ENCODE data around the gene BMF.
"Not testable (repeated sequence)": the region's sequence is repeated elsewhere in the genome, so short reads cannot be mapped to it uniquely, and the experiment has no call there.

BMF gene, protein sequence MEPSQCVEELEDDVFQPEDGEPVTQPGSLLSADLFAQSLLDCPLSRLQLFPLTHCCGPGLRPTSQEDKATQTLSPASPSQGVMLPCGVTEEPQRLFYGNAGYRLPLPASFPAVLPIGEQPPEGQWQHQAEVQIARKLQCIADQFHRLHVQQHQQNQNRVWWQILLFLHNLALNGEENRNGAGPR

DNA sequence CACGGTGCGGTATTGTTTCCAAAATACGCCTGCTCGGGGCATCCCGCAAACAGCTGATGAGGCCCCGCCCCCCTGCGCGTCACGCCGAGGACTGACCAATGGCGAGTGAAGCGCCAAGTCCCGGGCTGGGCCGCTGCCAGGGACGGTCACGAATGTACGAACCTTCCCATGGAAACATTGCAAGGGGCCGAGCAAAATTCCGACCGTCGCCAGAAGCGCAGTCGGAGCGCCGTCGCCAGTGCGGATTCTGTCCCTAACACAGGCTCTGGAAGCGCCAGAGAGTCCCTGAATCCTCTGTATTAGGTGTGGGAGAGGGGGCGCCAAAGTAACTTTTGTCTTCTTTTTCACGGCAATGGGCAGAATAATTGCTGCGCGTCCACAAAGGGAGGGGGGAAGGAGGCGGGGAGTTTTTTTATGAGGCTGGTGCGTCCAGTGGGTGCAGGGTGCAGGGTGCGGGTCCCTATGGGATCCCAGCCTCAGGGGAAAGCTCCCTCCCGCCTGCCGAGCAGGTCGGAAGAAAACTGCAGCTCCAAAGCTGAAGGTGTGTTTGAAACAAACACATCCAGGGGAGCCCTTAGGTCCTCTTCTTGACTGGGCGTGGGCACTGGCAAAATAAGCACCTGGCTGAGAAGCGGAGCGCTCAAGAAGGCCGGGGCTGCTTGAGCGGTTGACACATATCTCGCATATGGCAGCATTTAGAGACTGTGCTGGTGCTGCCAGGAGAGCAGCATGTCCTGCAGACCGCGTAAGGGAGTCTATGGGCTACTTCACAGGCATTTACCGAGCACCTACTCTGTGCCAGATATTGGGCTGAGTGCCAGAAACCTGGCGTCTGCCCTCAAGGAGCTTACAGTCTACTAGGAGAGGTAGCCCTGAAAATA is at the start of gene BMF:
TSS of gene BMF (minus strand) at position 25 of the 881 bp plus-strand sequence. CDS start 2,793 bp downstream, outside the sequence.
- DNase-seq, result peak; percentile 86

DNA sequence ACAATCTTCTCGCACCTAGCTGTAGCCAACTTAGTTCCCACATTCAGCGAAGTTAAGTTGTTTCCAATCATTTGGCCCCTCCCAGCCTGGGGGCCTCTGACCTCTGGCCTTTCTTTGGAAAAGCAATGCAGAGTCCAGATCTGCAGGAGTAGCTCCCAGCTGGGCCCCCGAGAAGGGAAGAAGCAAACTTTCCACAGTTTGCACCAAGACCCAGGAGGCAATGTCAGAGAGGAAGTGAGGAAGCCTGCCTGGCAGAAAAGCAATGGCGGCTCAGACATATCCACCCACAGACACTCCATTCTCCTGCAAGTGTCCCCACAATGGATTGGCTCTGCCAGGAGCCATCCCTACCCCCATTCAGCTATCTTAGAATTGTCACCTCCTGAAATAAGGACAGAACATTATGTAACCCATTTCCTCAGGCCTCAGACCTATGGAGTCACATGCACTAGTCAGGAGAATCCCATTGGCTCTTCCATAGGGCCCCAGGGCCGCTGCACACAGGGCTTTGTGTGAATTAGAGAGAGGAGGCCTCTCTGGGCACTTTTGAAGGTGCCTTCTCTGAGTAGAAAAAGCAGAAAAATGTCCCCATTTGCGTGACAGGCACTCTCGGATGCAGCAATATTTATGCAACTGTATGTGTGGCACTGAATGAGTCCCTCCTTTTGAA is 49.2 kb upstream of the BMF start:
- DNase-seq, result no peak

DNA sequence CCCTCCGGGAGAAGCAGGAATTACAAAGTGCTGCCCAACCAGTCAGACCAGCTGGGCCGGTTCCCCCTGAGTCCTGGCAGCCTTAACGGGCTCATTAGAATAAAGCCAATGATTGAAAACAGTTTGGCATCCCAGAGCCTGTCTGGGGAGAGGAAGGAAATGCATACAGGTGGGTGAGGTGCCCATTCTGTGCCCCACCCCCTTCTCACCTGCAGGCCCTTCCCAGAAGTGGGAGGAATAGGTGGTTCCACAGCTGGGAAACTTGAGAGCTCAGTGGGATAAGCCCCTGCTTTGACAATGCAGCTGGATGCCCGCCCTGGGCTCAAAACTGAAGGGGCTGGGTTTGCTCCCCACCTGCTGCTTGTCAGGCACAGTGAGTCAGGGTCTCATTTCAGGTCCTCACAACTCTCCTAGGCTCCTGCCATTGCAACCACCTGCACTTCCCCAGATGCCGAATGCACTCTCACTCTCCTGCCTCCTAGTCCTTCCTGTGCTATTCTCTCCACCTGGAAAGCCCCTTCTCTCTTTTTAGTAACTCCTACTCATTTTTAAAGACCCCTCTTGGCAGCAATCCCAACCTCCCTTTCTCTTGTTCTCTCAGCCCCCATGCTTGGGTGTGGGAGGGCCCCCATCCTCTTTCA is 46.7 kb upstream of the BMF start:
- DNase-seq, result no peak

DNA sequence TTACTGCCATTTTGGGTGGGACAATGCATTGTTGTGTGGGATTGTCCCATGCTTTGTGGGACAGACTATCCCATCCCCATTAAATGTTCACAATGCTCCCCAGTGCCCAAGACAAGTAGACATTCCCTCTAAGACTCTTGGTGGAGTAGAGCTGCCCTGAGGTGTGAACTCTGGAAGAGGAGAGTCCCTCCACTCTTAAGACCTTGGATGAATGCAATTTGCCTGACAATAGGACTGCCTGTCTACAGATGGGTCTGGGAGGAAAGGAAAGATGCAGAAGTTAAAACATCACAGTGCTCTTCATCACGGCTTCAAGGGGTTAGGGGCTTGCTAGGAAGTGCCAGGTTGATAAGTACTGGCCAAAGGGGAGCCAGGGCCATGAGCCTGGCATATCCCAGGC is 46.1 kb upstream of the BMF start:
- not testable (repeated sequence) for DNase-seq

DNA sequence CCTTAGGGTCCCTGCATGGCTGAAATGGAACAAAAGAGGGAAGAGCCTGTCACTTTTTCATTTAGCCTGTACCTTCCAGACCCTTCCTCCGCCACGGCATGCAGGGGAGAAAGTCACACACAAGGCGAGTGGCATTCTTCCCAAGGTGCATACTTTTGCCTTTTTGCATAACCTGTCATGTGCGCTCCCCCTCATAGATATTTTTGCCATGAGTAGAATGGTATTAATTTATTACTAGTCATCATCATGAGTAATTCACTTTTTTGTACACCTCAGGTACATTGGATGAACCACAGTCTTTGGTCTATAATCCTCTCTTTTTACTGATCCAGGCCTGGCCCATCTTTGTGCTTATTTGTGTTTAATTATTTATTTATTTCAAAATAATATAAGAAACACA is 43.3 kb upstream of the BMF start:
- DNase-seq, result no peak

DNA sequence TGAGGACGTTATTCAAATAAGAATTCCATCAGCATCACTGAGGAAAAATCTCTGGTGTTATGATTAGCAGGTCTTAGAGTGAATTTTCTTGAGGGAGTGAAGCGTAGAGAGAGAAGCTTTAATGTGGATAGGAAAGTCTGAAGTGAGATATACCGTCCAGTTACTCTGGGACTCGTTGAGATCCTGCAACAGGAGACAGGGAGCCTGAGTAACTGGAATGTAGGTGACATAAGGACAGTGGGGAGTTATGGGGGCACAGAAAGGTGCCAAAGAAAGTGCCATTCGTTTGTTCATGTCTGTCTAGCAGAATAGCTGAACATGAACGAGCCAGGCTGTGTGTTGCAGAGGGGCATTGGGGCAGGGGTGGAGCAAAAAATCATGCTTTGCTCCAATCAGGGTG is 42.8 kb upstream of the BMF start:
- no peak for DNase-seq

DNA sequence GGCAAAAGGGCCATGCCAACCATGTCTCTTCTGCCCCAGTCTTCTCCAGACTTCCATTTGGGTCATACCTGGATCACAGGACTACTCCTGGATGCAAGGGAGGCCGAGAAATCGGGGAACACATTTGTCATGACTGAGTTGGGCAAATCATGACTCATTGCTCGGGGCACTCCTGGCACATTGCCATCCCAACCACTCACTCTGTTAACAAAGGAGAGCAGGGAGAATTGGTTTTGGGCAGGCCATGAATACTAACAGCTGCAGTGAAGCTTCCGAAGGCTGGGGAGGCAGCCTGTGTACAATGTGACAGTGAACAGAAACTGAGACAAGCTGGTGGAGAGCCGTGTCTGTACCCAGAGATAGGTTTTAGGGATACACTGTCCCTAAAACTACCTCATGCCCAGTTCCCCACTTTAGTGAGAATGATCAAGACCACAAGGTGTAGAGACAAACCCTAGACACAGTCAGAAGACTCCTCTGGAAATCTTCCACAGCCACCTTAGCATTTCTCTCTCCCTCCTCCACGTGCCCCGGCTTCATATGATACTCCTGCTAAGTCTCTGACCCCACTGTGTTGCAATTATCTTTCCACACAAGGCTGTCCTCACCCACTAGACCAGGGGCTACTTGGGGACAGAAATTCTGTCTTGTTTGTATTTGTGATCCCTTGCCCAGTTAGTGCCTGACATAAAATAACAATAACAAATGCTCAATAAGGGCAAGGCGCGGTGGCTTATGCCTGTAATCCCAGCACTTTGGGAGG is 41.7 kb upstream of the BMF start:
- no peak for DNase-seq

DNA sequence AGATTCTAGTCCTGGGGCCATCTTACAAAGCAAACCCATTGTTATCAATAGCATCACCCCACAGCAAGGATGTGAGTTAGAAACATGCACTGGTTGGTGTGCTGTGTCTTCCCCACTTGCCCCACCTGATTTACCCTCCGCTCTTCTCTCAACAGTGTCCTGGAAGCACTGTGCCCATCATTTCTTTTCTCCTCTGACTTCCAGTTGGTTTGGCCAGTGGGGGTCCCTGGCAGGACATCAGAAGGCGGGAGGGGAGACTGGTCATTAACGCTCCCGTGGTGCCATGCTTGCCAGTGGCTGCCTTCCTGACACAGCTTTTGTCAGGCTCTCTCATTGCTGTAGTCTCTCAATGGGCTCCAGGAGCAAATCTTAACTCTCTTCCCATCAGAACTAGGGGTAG is 40.7 kb upstream of the BMF start:
- no peak for DNase-seq

DNA sequence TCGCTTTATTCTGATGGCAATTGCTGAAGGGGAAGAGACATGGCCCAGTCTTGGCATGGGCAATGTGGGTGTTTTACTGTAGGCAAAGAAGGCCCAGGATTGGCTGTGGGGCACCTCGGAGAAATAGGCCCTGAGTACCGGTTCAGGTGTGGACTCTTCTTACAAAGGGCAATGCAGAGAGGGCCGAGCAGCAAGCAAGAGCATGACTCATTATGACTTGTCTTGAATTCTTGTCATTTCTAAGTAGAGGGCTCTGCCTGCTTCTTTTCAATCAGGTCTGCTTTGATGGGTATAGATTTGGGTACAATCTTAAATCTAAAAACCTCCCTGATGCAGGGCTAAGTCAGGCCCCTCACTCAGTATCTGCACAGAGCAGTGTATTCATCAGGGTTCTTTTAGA is 37.4 kb upstream of the BMF start:
- DNase-seq, result no peak

DNA sequence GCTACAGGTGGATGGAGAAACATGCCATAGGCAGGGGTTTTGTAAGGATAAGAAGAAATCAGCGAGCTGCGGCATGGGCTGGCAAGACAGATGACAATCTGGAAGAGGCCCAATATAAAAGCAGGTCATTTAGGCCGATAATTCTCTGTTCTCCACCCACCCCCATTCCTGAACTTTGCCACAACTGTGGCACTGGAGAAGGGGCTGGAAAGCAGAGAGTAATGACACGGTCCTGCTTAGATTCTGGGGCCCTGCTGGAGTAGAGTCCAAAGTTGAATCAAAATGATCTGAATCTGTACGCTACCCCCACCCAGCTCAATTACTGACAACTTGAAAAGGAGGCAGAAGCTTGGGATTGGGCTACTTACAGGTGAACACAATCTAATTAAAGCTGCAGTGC is 33.7 kb upstream of the BMF start:
- no peak for DNase-seq

DNA sequence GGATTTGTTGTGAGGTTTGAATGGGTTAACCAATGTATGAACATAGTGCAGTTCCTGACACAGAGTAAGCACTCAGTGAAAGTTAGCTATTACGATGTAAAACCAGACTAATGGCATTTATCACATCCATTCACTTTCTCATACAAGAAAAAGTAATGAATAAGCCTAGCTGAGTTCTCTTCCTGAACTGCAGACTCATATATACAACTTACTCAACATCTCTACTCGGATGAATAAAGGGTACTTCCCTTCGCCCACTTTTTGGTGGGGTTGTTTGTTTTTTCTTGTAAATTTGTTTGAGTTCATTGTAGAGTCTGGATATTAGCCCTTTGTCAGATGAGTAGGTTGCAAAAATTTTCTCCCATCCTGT is 29.5 kb upstream of the BMF start:
- DNase-seq, result not testable (repeated sequence)

DNA sequence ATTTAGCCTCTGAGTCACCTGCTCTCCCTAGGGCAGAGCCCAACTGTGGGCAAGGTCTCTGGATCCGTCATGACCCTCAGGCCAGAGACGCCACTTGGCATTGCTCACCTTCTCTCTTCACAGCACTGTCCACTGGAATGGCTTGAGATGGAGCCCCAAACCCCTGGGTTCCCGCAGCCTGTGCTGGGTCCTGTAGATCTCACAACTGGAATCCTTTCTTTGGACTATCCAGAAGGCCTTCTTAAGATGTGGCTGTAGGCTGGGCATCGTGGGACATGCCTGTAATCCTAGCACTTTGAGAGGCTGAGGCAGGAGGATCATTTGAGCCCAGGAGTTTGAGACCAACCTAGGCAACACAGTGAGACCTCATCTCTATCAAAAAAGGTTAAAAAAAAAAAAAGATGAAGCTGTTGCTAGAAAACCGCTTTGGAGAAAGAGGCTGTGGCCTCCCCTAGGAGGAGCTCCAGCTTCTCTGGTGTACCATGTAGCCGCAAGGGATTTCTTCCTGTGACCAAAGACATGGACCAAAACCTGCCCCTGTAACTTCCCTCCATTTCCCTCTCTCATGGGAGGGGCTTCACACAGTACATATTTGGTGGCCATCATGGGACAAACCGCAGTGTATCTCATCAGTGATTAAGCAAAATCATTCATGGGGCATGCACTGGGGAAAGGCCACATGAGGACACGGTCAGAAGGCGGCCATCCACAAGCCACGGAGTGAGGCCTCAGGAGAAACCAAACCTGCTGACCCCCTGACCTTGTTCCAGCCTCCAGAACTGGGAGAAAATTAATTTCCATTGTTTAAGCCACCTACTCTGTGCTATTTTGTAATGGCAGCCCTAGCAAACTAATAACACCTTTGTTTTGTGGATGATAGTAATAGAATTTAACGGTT is 28.9 kb upstream of the BMF start:
- no peak for DNase-seq

DNA sequence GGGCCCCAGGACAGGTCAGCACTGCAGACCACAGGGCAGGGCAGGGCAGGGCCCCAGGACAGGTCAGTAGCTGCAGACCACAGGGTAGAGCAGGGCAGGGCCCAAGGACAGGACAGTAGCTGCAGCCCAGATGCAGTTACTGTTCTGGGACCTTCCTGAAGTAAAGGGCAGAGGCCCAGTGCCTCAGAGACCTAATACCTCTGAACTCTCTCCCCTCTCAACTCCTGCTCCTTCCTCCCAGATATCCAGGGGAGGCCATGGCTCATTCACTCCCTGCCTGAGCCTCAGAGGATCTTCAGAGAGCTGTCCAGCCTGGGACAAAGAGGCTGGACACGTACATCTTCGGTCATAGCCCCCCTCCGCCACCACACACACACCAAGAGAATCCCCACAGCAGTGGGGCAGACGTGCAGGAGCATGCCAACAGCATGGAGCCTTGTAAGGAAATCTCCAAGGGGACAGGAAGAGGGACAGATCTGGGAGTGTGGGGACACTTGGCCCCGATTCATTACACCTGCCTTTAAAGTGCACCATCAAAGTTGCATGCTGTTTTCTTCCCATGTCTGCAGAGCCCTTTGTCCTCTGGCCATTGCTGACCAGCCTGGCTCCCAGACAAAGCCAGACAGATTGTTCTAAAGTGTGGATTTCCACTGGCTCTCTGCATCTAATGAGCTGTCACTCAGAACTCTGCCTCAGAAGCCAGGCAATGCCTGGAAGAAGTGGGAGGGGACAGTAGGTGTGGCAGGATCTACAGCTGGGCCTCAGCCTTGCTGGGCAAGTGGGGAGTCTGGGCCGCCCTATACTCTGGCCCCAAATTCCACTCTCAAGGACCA is 28.0 kb upstream of the BMF start:
- DNase-seq, result no peak

DNA sequence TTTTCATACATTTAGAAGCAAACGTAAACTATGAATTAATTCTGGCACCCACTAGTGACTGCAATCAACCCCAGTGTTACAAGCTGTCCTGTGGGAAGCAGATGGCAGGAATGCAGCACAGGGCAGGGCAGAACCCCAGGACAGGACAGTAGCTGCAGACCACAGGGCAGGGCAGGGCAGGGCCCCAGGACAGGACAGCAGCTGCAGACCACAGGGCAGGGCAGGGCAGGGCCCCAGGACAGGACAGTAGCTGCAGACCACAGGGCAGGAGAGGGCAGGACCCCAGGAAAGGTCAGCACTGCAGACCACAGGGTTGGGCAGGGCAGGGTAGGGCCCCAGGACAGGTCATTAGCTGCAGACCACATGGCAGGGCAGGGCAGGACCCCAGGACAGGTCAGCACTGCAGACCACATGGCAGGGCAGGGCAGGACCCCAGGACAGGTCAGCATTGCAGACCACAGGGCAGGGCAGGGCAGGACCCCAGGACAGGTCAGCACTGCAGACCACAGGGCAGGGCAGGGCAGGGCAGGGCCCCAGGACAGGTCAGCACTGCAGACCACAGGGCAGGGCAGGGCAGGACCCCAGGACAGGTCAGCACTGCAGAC is 27.3 kb upstream of the BMF start:
- not testable (repeated sequence) for DNase-seq

DNA sequence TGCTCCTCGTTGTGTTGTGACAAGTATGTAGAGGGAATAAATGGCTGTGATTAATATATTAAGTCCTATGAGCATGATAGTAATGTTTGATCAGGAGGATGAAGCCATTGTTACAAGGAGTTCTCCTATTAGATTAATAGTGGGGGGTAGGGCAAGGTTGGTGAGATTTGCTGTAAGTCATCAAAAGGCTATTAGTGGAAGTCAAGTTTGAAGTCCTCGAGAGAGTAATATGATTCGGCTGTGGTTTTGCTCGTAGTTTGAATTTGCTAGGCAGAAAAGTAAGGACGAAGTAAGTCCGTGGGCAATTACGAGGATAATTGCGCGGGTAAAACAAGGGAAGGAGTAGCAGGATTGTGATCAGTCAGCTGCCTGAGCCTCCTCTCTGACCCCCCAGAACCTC is 26.2 kb upstream of the BMF start:
- DNase-seq, result no peak

DNA sequence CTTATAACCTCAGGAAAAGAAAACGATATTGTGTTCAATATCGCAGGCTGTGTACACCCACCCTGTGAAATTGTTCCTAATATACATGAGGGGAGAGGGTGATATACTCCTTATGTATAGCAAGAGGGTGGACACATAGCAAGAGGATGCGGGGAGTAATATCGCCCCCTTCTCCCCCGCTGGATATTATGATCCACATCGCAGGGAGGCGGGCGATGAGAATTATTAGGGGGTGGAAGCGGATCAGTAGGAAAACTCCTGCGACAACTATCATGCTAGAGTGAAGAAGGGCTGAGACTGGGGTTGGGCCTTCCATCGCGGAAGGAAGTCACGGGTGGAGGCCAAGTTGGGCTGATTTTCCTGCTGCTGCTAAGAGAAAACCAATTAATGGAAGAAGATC is 24.9 kb upstream of the BMF start:
- no peak for DNase-seq

DNA sequence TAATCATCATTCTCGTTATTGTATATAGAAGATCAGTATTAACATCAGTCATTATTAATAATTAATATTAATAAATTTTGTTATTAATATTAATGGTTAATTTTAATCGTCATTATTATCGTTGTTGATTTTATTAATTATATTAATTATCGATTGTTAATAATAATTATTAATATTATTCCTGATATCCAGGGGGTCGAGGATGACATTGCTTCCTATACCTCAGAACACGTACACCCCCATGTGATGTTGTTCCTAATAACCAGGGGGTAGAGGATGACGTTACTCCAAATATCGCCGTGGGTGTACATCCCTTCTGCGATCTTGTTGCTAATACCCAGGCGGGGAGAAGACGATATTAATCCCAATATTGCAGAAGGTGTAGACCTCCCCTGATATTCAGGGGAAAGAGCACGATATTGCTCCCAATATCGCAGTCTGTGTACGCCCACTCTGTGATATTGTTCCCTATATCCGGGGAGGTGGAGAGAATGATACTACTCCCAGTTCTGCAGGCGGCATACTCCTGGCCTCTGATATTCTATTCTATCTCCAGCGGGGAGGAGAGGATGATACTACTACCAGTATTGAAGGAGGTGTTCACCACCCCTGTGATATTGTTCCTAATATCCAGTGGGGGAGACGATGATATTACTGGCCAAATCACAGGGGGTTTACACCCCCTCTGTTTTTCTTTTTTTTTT is 22.3 kb upstream of the BMF start:
- DNase-seq, result no peak

DNA sequence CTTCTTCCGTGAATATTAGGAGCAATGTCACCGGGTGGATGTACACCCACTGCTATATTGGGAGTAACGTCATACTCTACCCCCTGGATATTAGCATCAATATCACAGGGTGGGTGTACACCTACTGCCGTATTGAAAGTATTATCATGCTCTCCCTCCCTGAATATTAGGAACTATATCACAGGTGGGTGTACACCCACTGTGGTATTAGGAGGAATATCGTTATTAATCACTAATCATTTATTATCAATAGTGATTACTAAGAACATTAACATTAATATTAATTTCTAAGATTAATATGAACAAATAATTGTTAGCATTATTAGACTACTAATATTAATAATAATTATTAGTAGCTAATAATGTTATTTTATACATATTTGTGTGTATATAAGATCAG is 21.4 kb upstream of the BMF start:
- DNase-seq, result no peak

DNA sequence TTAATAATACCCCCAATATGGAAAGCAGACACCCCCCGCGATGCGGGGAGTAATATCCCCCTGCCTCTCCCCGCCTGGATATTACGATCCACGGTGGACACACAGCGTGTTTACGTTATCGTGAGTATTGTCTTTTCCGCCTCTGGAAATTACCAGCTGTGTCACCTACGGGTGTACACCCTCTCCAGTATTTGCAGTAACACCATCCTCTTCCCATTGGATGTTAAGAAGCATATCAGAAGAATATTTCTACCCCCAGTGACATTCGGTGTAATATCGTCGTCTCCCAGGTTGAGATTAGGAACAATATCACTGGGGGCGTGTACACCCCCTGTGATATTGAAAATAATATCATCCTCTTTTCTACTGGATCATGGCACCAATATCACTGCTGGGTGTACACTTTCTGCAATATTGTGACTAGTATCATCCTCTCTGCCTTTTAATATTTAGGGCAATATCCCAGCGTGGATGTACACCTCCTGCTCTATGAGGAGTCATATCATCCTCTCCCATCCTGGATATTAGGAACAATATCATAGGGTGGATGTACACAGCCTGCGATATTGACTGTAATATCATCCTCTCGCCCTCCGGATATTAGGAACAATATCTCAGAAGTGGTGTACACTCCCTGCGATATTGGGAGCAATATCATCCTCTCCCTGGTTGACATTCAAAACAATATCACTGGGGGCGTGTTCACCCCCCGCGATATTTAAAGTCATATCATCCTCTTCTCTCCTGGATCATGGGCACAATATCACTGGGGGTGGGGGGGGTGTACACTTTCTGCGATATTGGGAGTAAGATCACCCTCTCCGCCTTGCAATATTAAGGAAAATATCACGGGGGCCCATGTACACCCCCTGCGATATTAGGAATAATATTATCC is 20.3 kb upstream of the BMF start:
- DNase-seq, result no peak
